Body of pancreas (tissue), 4 donors: ENCODE results near the gene SLC4A9. TPM values are rescaled to one million over a fixed set of nuclear protein-coding genes. Genes with fewer than 3 reads are reported as not detected.

Experiments used
- ATAC-seq: fragments of 150-250 bp; one replicate; pipeline ENCODE4 v1.9.1; 2016
- DNase-seq, 4 donors: peaks; one replicate each; pipeline ENCODE4 v3.0.0-alpha.2; 2019
- H3K27ac ChIP-seq, 4 donors: fragments of 200-600 bp; sonication (generic); 1 replicate in 3 of 4; 2 replicates in 1 of 4; pipeline versions ENCODE4 v1.5.1 to v1.6.1; 2016 to 2019; ENCODE audit warnings: mild to moderate bottlenecking in 1 of 4, mixed read lengths in 1 of 4, moderate library complexity in 1 of 4
- H3K27me3 ChIP-seq, 2 donors: fragments of 200-600 bp; sonication (generic); one replicate each; pipeline ENCODE4 v1.6.0; 2016; ENCODE audit warnings: mild to moderate bottlenecking in 1 of 2
- H3K36me3 ChIP-seq, 2 donors: fragments of 200-600 bp; sonication (generic); replicated peaks in 1 of 2; 2 replicates each; pipeline ENCODE4 v1.5.1; 2016; ENCODE audit warnings: low read depth in 2 of 2; ENCODE audit not compliant: insufficient read depth in 1 of 2
- H3K4me1 ChIP-seq: fragments of 200-600 bp; sonication (generic); one replicate; pipeline ENCODE4 v1.6.0; 2016
- H3K4me3 ChIP-seq, 2 donors: fragments of 200-600 bp; sonication (generic); 1 replicate in 1 of 2; 2 replicates in 1 of 2; pipeline ENCODE4 v1.5.1; 2016 to 2019
- H3K9me3 ChIP-seq, 3 donors: fragments of 200-600 bp; sonication (generic); 1 replicate in 2 of 3; 2 replicates in 1 of 3; pipeline ENCODE4 v1.5.1; 2016
- CTCF ChIP-seq, 7 experiments: fragments of 450-650 bp in 4 of 7; fragments of 200-600 bp in 3 of 7; sonication (generic) in 3 of 7; IDR thresholded peaks; one replicate each; pipeline ENCODE4 v1.5.1; 2016 to 2019; ENCODE audit warnings: antibody characterized with exemption in 7 of 7
- POLR2A ChIP-seq, 3 donors: fragments of 450-650 bp; IDR thresholded peaks; one replicate each; pipeline ENCODE4 v1.6.1; 2016; ENCODE audit warnings: antibody characterized with exemption in 3 of 3, mild to moderate bottlenecking in 2 of 3
- WGBS, 2 donors: methylation state at CpG; one replicate each; pipeline ENCODE4 v1.1.5; 2017; 5-methylcytosine and 5-hydroxymethylcytosine counted together
- intact Hi-C: fragments of 100-400 bp; cut with DNase I; formaldehyde crosslinking; loops from one replicate; pipeline ENCODE4 v1.15.1; 2023
- total RNA-seq, 2 donors: library from RNA; depleted of rRNA; stranded (reverse); fragments of >200 nt; gene quantifications; one replicate each; pipeline ENCODE4 v1.1.0, GENCODE V29; 2016

SLC4A9 gene
- total RNA-seq, 2 donors from 2014 or later, result not detected

GRCh38 chr5:140336388-140336787 lies 23.6 kb upstream of the SLC4A9 start:
- no peak for TF ChIP-seq POLR2A (IDR thresholded peaks at IDR 0.05)
- WGBS, 2 donors, result 66 to 69% methylated on average over 5 of the region's 5 CpGs
- Histone ChIP-seq H3K4me3 (no peak overlapping the region), H3K36me3 (no peaks in the 10 kb centered on the region), H3K27me3 (no peaks in the 10 kb centered on the region), H3K9me3 (no peaks in the 10 kb centered on the region), H3K4me1 (peaks cover 10% of the 10 kb centered on the region), H3K27ac (no peak overlapping the region)
- ATAC-seq (no peak), DNase-seq (no peak)
- intact Hi-C loops, result no loop called here

- Histone ChIP-seq H3K9me3 (no peaks in the 10 kb centered on the region), H3K36me3 (no peaks in the 10 kb centered on the region), H3K27ac (no peak overlapping the region), H3K27me3 (no peaks in the 10 kb centered on the region), H3K4me3 (no peak overlapping the region), H3K4me1 (peaks cover 2% of the 10 kb centered on the region)
- intact Hi-C loops, result no loop called here
- no peak for DNase-seq
- no peak for ATAC-seq
- 89 to 94% methylated on average over 1 of the region's 1 CpG for WGBS, 2 donors
- TF ChIP-seq POLR2A (IDR thresholded peaks at IDR 0.05), result no peak
- no peak for TF ChIP-seq CTCF (IDR thresholded peaks at IDR 0.05)
Observed at GRCh38 chr5:140337880-140338279, 22.1 kb upstream of the SLC4A9 start.

GRCh38 chr5:140338336-140338735 lies 21.7 kb upstream of the SLC4A9 start:
- H3K4me1 ChIP-seq, result no peaks in the 10 kb centered on the region
- ATAC-seq (no peak), DNase-seq (no peak)
- H3K36me3 ChIP-seq, result no peaks in the 10 kb centered on the region
- H3K27ac ChIP-seq, result no peak overlapping the region
- H3K27me3 ChIP-seq, result no peaks in the 10 kb centered on the region
- WGBS, 2 donors, result 62 to 68% methylated on average over 3 of the region's 3 CpGs
- intact Hi-C loops, result no loop called here
- H3K4me3 ChIP-seq, result no peak overlapping the region
- TF ChIP-seq POLR2A (IDR thresholded peaks at IDR 0.05) (no peak), CTCF (IDR thresholded peaks at IDR 0.05) (no peak)
- no peaks in the 10 kb centered on the region for H3K9me3 ChIP-seq

- H3K9me3 ChIP-seq, result no peaks in the 10 kb centered on the region
- intact Hi-C loops, result no loop called here
- TF ChIP-seq POLR2A (IDR thresholded peaks at IDR 0.05), result no peak
- no peak for TF ChIP-seq CTCF (IDR thresholded peaks at IDR 0.05)
- no peaks in the 10 kb centered on the region for H3K27me3 ChIP-seq
- ATAC-seq, result no peak
- no peak overlapping the region for H3K4me3 ChIP-seq
- DNase-seq, result no peak
- H3K36me3 ChIP-seq, result no peaks in the 10 kb centered on the region
- H3K4me1 ChIP-seq, result no peaks in the 10 kb centered on the region
- 87 to 98% methylated on average over 2 of the region's 2 CpGs for WGBS, 2 donors
- no peak overlapping the region for H3K27ac ChIP-seq
Observed at GRCh38 chr5:140338908-140339307, 21.1 kb upstream of the SLC4A9 start.

GRCh38 chr5:140339636-140340035 lies 20.4 kb upstream of the SLC4A9 start:
- H3K9me3 ChIP-seq, result no peaks in the 10 kb centered on the region
- H3K36me3 ChIP-seq, result no peaks in the 10 kb centered on the region
- no peak overlapping the region for H3K4me3 ChIP-seq
- no peak overlapping the region for H3K27ac ChIP-seq
- no peak for DNase-seq
- 70 to 72% methylated on average over 3 to 4 of the region's 4 CpGs for WGBS, 2 donors
- H3K27me3 ChIP-seq, result no peaks in the 10 kb centered on the region
- peaks cover 1% of the 10 kb centered on the region for H3K4me1 ChIP-seq
- TF ChIP-seq CTCF (IDR thresholded peaks at IDR 0.05), result no peak
- no peak for ATAC-seq
- intact Hi-C loops, result no loop called here
